HG03196 (cell line): ENCODE measurements around the gene CLIC3.

ENCODE experiments used
- ATAC-seq: cut with Tn5 transposase; IDR thresholded peaks from one replicate; pipeline ENCODE4 v1.9.1; 2021; ENCODE audit not compliant: unreplicated experiment

The CLIC3 gene

GRCh38 chr9:136983167-136983566, 13.2 kb downstream of the CLIC3 start:
- ATAC-seq = no peak

GRCh38 chr9:136982232-136983051, 13.9 kb downstream of the CLIC3 start, which contains the start of gene LCNL1:
LCNL1 (plus strand) TSS chr9:136982993; CDS start chr9:136983587, 594 bp downstream.
- no peak for ATAC-seq

- ATAC-seq = no peak
Observed at GRCh38 chr9:136981588-136982231, 14.7 kb downstream of the CLIC3 start.

GRCh38 chr9:136980669-136981478, 15.5 kb downstream of the CLIC3 start:
- no peak for ATAC-seq

GRCh38 chr9:136979769-136980587, 16.4 kb downstream of the CLIC3 start:
- ATAC-seq = no peak

GRCh38 chr9:136978865-136979544, 17.4 kb downstream of the CLIC3 start:
- ATAC-seq = no peak

- ATAC-seq = no peak
Observed at GRCh38 chr9:136978073-136978864, 18.1 kb downstream of the CLIC3 start.

- no peak for ATAC-seq
Observed at GRCh38 chr9:136977649-136978072, 18.7 kb downstream of the CLIC3 start.

- no peak for ATAC-seq
Observed at GRCh38 chr9:136977223-136977622, 19.1 kb downstream of the CLIC3 start, which contains the start of gene PTGDS. PTGDS (plus strand) TSS chr9:136977504; CDS start chr9:136977579, 75 bp downstream.

- ATAC-seq = no peak
Observed at GRCh38 chr9:136975644-136976043, 20.7 kb downstream of the CLIC3 start.

GRCh38 chr9:136974817-136975535, 21.4 kb downstream of the CLIC3 start:
- no peak for ATAC-seq

- ATAC-seq = no peak
Observed at GRCh38 chr9:136973618-136974617, 22.4 kb downstream of the CLIC3 start.

- no peak for ATAC-seq
Observed at GRCh38 chr9:136972743-136973142, 23.6 kb downstream of the CLIC3 start.

- ATAC-seq = no peak
Observed at GRCh38 chr9:136972335-136972734, 24.0 kb downstream of the CLIC3 start.

GRCh38 chr9:136971746-136972145, 24.6 kb downstream of the CLIC3 start:
- ATAC-seq = no peak

GRCh38 chr9:136970361-136970760, 26.0 kb downstream of the CLIC3 start:
- ATAC-seq = no peak

GRCh38 chr9:136969774-136970173, 26.6 kb downstream of the CLIC3 start:
- no peak for ATAC-seq
